Mucosa of rectum (tissue), 2 donors: Measurements from ENCODE around the gene ALS2.
"Not testable (repeated sequence)": the region's sequence is repeated elsewhere in the genome, so short reads cannot be mapped to it uniquely, and the experiment has no call there.

Source experiments
- H3K27ac ChIP-seq, 2 donors: one replicate each; pipeline ENCODE4 v1.7.0; 2013; ENCODE audit warnings: inconsistent platforms in 2 of 2, low read depth in 2 of 2, low read length in 2 of 2
- H3K27me3 ChIP-seq, 2 donors: one replicate each; pipeline ENCODE4 v1.7.0; 2013; ENCODE audit warnings: low read length in 2 of 2; ENCODE audit not compliant: control insufficient read depth in 2 of 2, insufficient read depth in 2 of 2
- H3K36me3 ChIP-seq, 2 donors: one replicate each; pipeline ENCODE4 v1.7.0; 2013; ENCODE audit warnings: low read length in 2 of 2; ENCODE audit not compliant: control insufficient read depth in 2 of 2, insufficient read depth in 2 of 2
- H3K4me1 ChIP-seq, 2 donors: one replicate each; pipeline ENCODE4 v1.7.0; 2013; ENCODE audit warnings: low read length in 2 of 2, mild to moderate bottlenecking in 1 of 2; ENCODE audit not compliant: control insufficient read depth in 2 of 2, insufficient read depth in 2 of 2
- H3K4me3 ChIP-seq, 2 donors: one replicate each; pipeline ENCODE4 v1.7.0; 2013; ENCODE audit warnings: low read length in 2 of 2
- H3K9ac ChIP-seq, 2 donors: one replicate each; pipeline ENCODE4 v1.7.0; 2013; ENCODE audit warnings: low read length in 2 of 2, low read depth in 1 of 2, mild to moderate bottlenecking in 1 of 2
- H3K9me3 ChIP-seq, 2 donors: one replicate each; pipeline ENCODE4 v1.7.0; 2013; ENCODE audit warnings: low read length in 2 of 2; ENCODE audit not compliant: control insufficient read depth in 2 of 2
- donor health status: healthy.
- donor health status: Normal muscosa, but diverticular disease.

Gene ALS2

DNA sequence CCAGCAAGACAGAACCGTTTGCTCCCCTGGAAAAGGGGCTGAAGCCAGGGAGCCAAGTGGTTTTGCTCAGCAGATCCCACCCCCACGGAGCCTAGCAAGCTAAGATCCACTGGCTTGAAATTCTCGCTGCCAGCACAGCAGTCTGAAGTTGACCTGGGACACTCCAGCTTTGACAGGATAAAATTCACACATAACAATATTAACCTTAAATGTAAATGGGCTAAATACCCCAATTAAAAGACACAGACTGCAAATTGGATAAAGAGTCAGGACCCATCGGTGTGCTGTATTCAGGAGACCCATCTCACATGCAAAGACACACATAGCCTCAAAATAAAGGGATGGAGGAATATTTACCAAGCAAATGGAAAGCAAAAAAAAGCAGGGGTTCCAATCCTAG lies 109.5 kb downstream of the ALS2 start:
- not testable (repeated sequence) for H3K27ac ChIP-seq, H3K36me3 ChIP-seq, H3K27me3 ChIP-seq, H3K9me3 ChIP-seq, H3K4me1 ChIP-seq, H3K4me3 ChIP-seq, H3K9ac ChIP-seq

GRCh38 chr2:201669865-201670264 lies 110.9 kb downstream of the ALS2 start:
- H3K27me3 ChIP-seq, result no peaks in the 10 kb centered on the region
- no peaks in the 10 kb centered on the region for H3K9me3 ChIP-seq
- no peaks in the 10 kb centered on the region for H3K4me1 ChIP-seq
- no peak overlapping the region for H3K9ac ChIP-seq
- no peak overlapping the region for H3K27ac ChIP-seq
- no peak overlapping the region for H3K4me3 ChIP-seq
- H3K36me3 ChIP-seq, result no peaks in the 10 kb centered on the region

- no peaks in the 10 kb centered on the region for H3K4me1 ChIP-seq
- no peaks in the 10 kb centered on the region for H3K9me3 ChIP-seq
- H3K36me3 ChIP-seq, result no peaks in the 10 kb centered on the region
- no peak overlapping the region for H3K9ac ChIP-seq
- H3K27ac ChIP-seq, result no peak overlapping the region
- no peak overlapping the region for H3K4me3 ChIP-seq
- no peaks in the 10 kb centered on the region for H3K27me3 ChIP-seq
These were observed 112.3 kb downstream of the ALS2 start for GRCh38 chr2:201668402-201668910.

- Histone ChIP-seq H3K4me1 (no peaks in the 10 kb centered on the region), H3K4me3 (no peak overlapping the region), H3K9me3 (no peaks in the 10 kb centered on the region), H3K9ac (no peak overlapping the region), H3K27me3 (no peaks in the 10 kb centered on the region), H3K36me3 (no peaks in the 10 kb centered on the region), H3K27ac (no peak overlapping the region)
These were observed 116.4 kb downstream of the ALS2 start for GRCh38 chr2:201664334-201664733.

- Histone ChIP-seq H3K4me3 (no peak overlapping the region), H3K9me3 (no peaks in the 10 kb centered on the region), H3K9ac (no peak overlapping the region), H3K36me3 (no peaks in the 10 kb centered on the region), H3K27ac (no peak overlapping the region), H3K4me1 (no peaks in the 10 kb centered on the region), H3K27me3 (no peaks in the 10 kb centered on the region)
These were observed 119.4 kb downstream of the ALS2 start for GRCh38 chr2:201661366-201661765.

- Histone ChIP-seq H3K9ac (no peak overlapping the region), H3K4me3 (no peak overlapping the region), H3K27ac (no peak overlapping the region), H3K36me3 (no peaks in the 10 kb centered on the region), H3K27me3 (no peaks in the 10 kb centered on the region), H3K4me1 (no peaks in the 10 kb centered on the region), H3K9me3 (no peaks in the 10 kb centered on the region)
These were observed 120.3 kb downstream of the ALS2 start for GRCh38 chr2:201660293-201660895.

DNA sequence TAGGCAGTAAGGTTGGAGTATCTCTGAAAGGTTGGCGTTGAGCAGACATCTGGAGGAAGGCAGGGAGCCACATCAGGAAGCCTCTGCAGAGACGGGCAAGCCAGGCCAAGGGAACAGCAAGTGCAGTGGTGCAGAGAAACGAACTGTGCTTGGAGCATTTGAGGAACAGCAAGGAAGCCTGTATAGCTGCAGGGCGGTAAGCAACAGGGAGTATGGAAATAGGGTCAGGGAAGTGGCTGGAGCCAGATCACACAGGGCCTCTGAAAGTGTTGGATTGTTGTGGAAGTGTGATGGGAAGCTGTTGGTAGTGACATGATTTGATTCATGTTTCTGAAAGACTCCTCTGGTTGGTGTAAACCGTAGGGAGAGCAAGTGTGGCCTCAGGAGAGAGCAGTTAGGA lies 124.0 kb downstream of the ALS2 start:
- H3K9ac ChIP-seq, result no peak overlapping the region
- no peak overlapping the region for H3K4me3 ChIP-seq
- H3K36me3 ChIP-seq, result no peaks in the 10 kb centered on the region
- no peaks in the 10 kb centered on the region for H3K9me3 ChIP-seq
- H3K4me1 ChIP-seq, result no peaks in the 10 kb centered on the region
- H3K27ac ChIP-seq, result no peak overlapping the region
- no peaks in the 10 kb centered on the region for H3K27me3 ChIP-seq

GRCh38 chr2:201656102-201656501 lies 124.6 kb downstream of the ALS2 start:
- Histone ChIP-seq H3K27me3 (no peaks in the 10 kb centered on the region), H3K27ac (no peak overlapping the region), H3K4me1 (no peaks in the 10 kb centered on the region), H3K9me3 (no peaks in the 10 kb centered on the region), H3K4me3 (no peak overlapping the region), H3K36me3 (no peaks in the 10 kb centered on the region), H3K9ac (no peak overlapping the region)

DNA sequence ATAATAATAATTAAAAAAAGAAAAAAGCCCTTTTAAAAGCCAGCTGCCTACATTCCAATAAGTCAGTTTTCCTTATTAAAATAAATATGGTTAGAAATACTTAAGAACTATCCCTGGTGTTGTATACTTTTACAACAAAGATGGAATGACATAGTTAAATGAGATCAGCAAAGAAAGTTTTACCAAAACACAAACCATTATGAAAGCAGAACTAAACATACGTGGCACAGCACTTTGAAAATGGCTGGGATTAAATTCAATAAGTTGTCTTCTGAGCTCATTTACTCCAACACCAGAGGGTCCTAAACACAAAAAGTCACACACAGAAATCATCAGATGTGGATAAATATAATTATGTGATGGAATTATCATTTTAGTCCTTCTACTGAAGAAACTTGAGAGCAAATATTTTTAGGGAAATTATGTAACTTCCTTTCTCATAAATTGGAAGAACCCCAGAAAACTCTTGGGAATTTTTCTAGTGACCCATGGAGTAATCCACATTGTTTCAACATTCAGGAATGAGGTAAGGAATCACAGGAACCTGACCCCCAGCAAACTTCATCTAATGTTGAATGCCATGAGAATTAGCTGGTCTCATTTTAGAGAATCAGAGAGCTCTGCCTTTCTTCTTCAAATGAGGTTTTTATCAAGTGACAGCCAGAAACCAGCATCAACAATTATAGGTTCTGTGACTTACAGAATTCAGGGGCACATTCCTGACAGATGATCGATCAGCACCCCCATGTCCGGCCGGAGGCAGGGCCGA lies 125.9 kb downstream of the ALS2 start:
- Histone ChIP-seq H3K9me3 (no peaks in the 10 kb centered on the region), H3K9ac (no peak overlapping the region), H3K4me1 (no peaks in the 10 kb centered on the region), H3K27ac (no peak overlapping the region), H3K36me3 (no peaks in the 10 kb centered on the region), H3K27me3 (no peaks in the 10 kb centered on the region), H3K4me3 (no peak overlapping the region)

DNA sequence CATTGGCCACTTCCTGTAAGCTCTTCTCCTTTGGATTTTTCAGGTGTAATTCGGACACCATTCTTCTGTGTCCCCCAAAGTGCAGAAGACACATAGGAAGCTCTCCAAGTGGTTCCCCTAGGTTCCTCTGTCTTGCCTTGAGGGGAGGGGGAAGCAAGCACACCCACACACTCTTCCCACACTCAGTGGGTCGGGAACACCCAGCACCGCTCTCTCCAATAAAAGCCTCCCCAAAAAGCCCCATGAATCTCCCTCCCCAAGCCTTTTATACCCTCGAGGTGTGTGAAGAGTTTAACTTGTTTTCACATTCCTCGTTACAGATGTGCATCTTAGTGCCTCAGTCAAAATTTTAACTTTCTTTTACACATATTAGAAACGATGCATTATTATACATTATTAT lies 127.5 kb downstream of the ALS2 start:
- Histone ChIP-seq H3K4me3 (no peak overlapping the region), H3K9ac (no peak overlapping the region), H3K36me3 (no peaks in the 10 kb centered on the region), H3K27me3 (no peaks in the 10 kb centered on the region), H3K4me1 (no peaks in the 10 kb centered on the region), H3K9me3 (no peaks in the 10 kb centered on the region), H3K27ac (no peak overlapping the region)
